Stomach (tissue), 9 donors: ENCODE measurements around the gene EXOC4. TPM values are rescaled to one million over a fixed set of nuclear protein-coding genes. Genes with fewer than 3 reads are reported as not detected.

Experiments
- DNase-seq, 2 donors: peaks; one replicate each; pipeline versions ENCODE4 v3.0.0 to v3.0.0-alpha.2; 2013 to 2019
- H3K27ac ChIP-seq, 5 donors: fragments of 200-600 bp in 4 of 5; sonication (generic) in 4 of 5; one replicate each; pipeline ENCODE4 v1.5.1; 2013 to 2019; ENCODE audit warnings: mild to moderate bottlenecking in 1 of 5, moderate library complexity in 1 of 5
- H3K27me3 ChIP-seq, 3 donors: fragments of 200-600 bp; sonication (generic); one replicate each; pipeline ENCODE4 v1.5.1; 2017 to 2019; ENCODE audit warnings: mixed run types in 1 of 3
- H3K36me3 ChIP-seq, 4 donors: fragments of 200-600 bp; sonication (generic); 1 replicate in 3 of 4; 2 replicates in 1 of 4; pipeline ENCODE4 v1.5.1; 2016 to 2019
- H3K4me1 ChIP-seq, 4 donors: fragments of 200-600 bp; sonication (generic); one replicate each; pipeline ENCODE4 v1.5.1; 2016 to 2019
- H3K4me3 ChIP-seq, 4 donors: fragments of 200-600 bp; sonication (generic) in 3 of 4; one replicate each; pipeline ENCODE4 v1.5.1; 2016 to 2019; ENCODE audit warnings: mild to moderate bottlenecking in 1 of 4
- H3K9me3 ChIP-seq, 4 donors: fragments of 200-600 bp; sonication (generic); one replicate each; pipeline ENCODE4 v1.5.1; 2016 to 2019
- CTCF ChIP-seq, 7 experiments: fragments of 450-650 bp in 4 of 7; fragments of 200-600 bp in 3 of 7; sonication (generic) in 3 of 7; IDR thresholded peaks; one replicate each; pipeline ENCODE4 v1.5.1; 2016 to 2019; ENCODE audit warnings: antibody characterized with exemption in 7 of 7, control low read depth in 2 of 7, mild to moderate bottlenecking in 1 of 7
- EP300 ChIP-seq: sonication (generic); formaldehyde crosslinking; IDR thresholded peaks from one replicate; pipeline ENCODE4 v1.6.1; 2017; ENCODE audit warnings: antibody characterized with exemption
- POLR2A ChIP-seq, 4 donors: fragments of 450-650 bp; IDR thresholded peaks; one replicate each; pipeline ENCODE4 v1.6.1; 2016; ENCODE audit warnings: antibody characterized with exemption in 4 of 4, control low read depth in 2 of 4, mild to moderate bottlenecking in 1 of 4, moderate library complexity in 1 of 4
- POLR2AphosphoS5 ChIP-seq, 3 donors: sonication (generic); formaldehyde crosslinking; IDR thresholded peaks; one replicate each; pipeline ENCODE4 v1.6.1; 2016; ENCODE audit warnings: antibody characterized with exemption in 3 of 3
- WGBS, 5 donors: extraction: QIAGEN DNeasy Blood & Tissue Kit in 3 of 5; methylation state at CpG; one replicate each; pipeline versions ENCODE4 v1.1.5 to v1.1.7; 2013 to 2018; 5-methylcytosine and 5-hydroxymethylcytosine counted together
- intact Hi-C: fragments of 100-400 bp; cut with DNase I; formaldehyde crosslinking; loops from one replicate; pipeline ENCODE4 v1.15.1; 2023; ENCODE audit warnings: low total_unique reads
- polyA plus RNA-seq, 3 donors: library from polyadenylated mRNA; stranded (reverse); fragments of 200-250 nt; gene quantifications; one replicate each; pipeline ENCODE4 v1.2.3, GENCODE V29; 2013
- total RNA-seq, 5 donors: library from RNA; depleted of rRNA; stranded (reverse); fragments of >200 nt; gene quantifications; one replicate each; pipeline versions ENCODE4 v1.1.0 to v1.2.3, GENCODE V29; 2014 to 2016
- donor health status: healthy with polysubstance abuse.
- donor health status: Bipolar disorder and iron deficiency.
- donor health status: healthy.

EXOC4 gene
- total and polyA plus RNA-seq, 8 donors: 14.1 to 339 (median 61.1) TPM

GRCh38 chr7:134067164-134067563 lies 814.3 kb downstream of the EXOC4 start:
- Histone ChIP-seq H3K9me3 (no peaks in the 10 kb centered on the region), H3K27me3 (no peaks in the 10 kb centered on the region), H3K36me3 (peaks cover 0 to 35% (median 28%) of the 10 kb centered on the region in 4 donors), H3K27ac (no peak overlapping the region), H3K4me1 (no peaks in the 10 kb centered on the region), H3K4me3 (no peak overlapping the region)
- 50 to 77% (median 52%) methylated on average over 4 of the region's 4 CpGs for WGBS, 5 donors
- DNase-seq: no peak
- TF ChIP-seq EP300: no peak
- no peak for TF ChIP-seq POLR2A (IDR thresholded peaks at IDR 0.05)
- TF ChIP-seq POLR2AphosphoS5 (IDR thresholded peaks at IDR 0.05): no peak
- TF ChIP-seq CTCF (IDR thresholded peaks at IDR 0.05): no peak
- intact Hi-C loops: no loop called here

- Histone ChIP-seq H3K27ac (no peak overlapping the region), H3K4me3 (no peak overlapping the region), H3K4me1 (no peaks in the 10 kb centered on the region), H3K9me3 (no peaks in the 10 kb centered on the region), H3K27me3 (no peaks in the 10 kb centered on the region), H3K36me3 (peaks cover 0 to 34% (median 17%) of the 10 kb centered on the region in 4 donors)
- no peak for TF ChIP-seq EP300
- TF ChIP-seq POLR2A (IDR thresholded peaks at IDR 0.05): no peak
- no peak for TF ChIP-seq CTCF (IDR thresholded peaks at IDR 0.05)
- no peak for TF ChIP-seq POLR2AphosphoS5 (IDR thresholded peaks at IDR 0.05)
- intact Hi-C loops: no loop called here
- no peak for DNase-seq
- 89 to 95% (median 92%) methylated on average over 6 of the region's 6 CpGs for WGBS, 5 donors
These were observed 815.8 kb downstream of the EXOC4 start for GRCh38 chr7:134068670-134069069.

GRCh38 chr7:134069187-134069586 lies 816.3 kb downstream of the EXOC4 start:
- no peaks in the 10 kb centered on the region for H3K4me1 ChIP-seq
- no peaks in the 10 kb centered on the region for H3K9me3 ChIP-seq
- TF ChIP-seq EP300 (no peak), CTCF (IDR thresholded peaks at IDR 0.05) (no peak), POLR2A (IDR thresholded peaks at IDR 0.05) (no peak), POLR2AphosphoS5 (IDR thresholded peaks at IDR 0.05) (no peak)
- WGBS, 5 donors: 88 to 100% (median 97%) methylated on average over 2 of the region's 2 CpGs
- no peaks in the 10 kb centered on the region for H3K27me3 ChIP-seq
- H3K4me3 ChIP-seq: no peak overlapping the region
- intact Hi-C loops: no loop called here
- DNase-seq: no peak
- no peak overlapping the region for H3K27ac ChIP-seq
- peaks cover 0 to 37% (median 16%) of the 10 kb centered on the region in 4 donors for H3K36me3 ChIP-seq

GRCh38 chr7:134070673-134071072 lies 817.8 kb downstream of the EXOC4 start:
- Histone ChIP-seq H3K27ac (no peak overlapping the region), H3K9me3 (no peaks in the 10 kb centered on the region), H3K27me3 (no peaks in the 10 kb centered on the region), H3K36me3 (peaks cover 0 to 38% (median 14%) of the 10 kb centered on the region in 4 donors), H3K4me3 (no peak overlapping the region), H3K4me1 (no peaks in the 10 kb centered on the region)
- TF ChIP-seq POLR2A (IDR thresholded peaks at IDR 0.05) (no peak), POLR2AphosphoS5 (IDR thresholded peaks at IDR 0.05) (no peak), EP300 (no peak), CTCF (IDR thresholded peaks at IDR 0.05) (no peak)
- DNase-seq: no peak
- intact Hi-C loops: no loop called here
- 85 to 94% (median 92%) methylated on average over 3 of the region's 3 CpGs for WGBS, 5 donors
